Panc1 (cell line): ENCODE results near the gene ARL9. TPM values are rescaled to one million over a fixed set of nuclear protein-coding genes. Genes with fewer than 3 reads are reported as not detected.

Source experiments
- ATAC-seq: fragments of 200-7000 bp; cut with Tn5 transposase; 2 replicates; pipeline ENCODE4 v1.9.1; 2020; ENCODE audit warnings: mild to moderate bottlenecking, moderate library complexity
- BruUV-seq: library from RNA; stranded (reverse); fragments of 400-500 nt; replicated peaks from 2 replicates; lab custom pipeline; 2021; lab: Mats Ljungman, UMichigan
- CTCF ChIA-PET: fragments of 300-600 bp; sonication (Branson Sonifier 250); formaldehyde crosslinking; loops from one replicate; lab custom pipeline; 2022; ENCODE audit warnings: antibody characterized with exemption; lab: Charles Lee
- POLR2A ChIA-PET: fragments of 300-600 bp; sonication (Branson Sonifier 250); formaldehyde crosslinking; loops from one replicate; lab custom pipeline; 2022; ENCODE audit warnings: antibody characterized with exemption; lab: Charles Lee
- DNase-seq: peaks from one replicate; pipeline ENCODE4 v3.0.0-alpha.2; 2010; ENCODE audit warnings: low read depth, low spot score
- H3K27ac ChIP-seq: 2 replicates; pipeline ENCODE4 v1.5.1; 2011; ENCODE audit warnings: mild to moderate bottlenecking, low read length, inconsistent platforms
- H3K27me3 ChIP-seq: fragments of 200-500 bp; sonication (Bioruptor generic); 2 replicates; pipeline ENCODE4 v1.6.0; 2014; ENCODE audit warnings: low read length, inconsistent platforms; ENCODE audit not compliant: control insufficient read depth, insufficient read depth
- H3K36me3 ChIP-seq: fragments of 200-500 bp; sonication (Bioruptor generic); 2 replicates; pipeline ENCODE4 v1.5.1; 2014; ENCODE audit warnings: inconsistent platforms, mild to moderate bottlenecking, low read length, moderate library complexity; ENCODE audit not compliant: control insufficient read depth, insufficient read depth
- H3K4me1 ChIP-seq: 2 replicates; pipeline ENCODE4 v1.5.1; 2011; ENCODE audit warnings: inconsistent platforms, mild to moderate bottlenecking, low read length, moderate library complexity; ENCODE audit not compliant: control insufficient read depth, insufficient read depth
- H3K4me3 ChIP-seq, 2 experiments: 2 replicates each; pipeline ENCODE4 v1.5.1; 2011 to 2012; ENCODE audit warnings: low read depth in 2 of 2, low read length in 2 of 2, mild to moderate bottlenecking in 2 of 2, inconsistent platforms in 1 of 2, moderate library complexity in 1 of 2
- H3K9me3 ChIP-seq: fragments of 200-500 bp; sonication (Bioruptor generic); 2 replicates; pipeline ENCODE4 v1.5.1; 2014; ENCODE audit warnings: low read depth, mild to moderate bottlenecking, inconsistent platforms, low read length, moderate library complexity; ENCODE audit not compliant: control insufficient read depth, insufficient read depth
- POLR2AphosphoS5 ChIP-seq: IDR thresholded peaks from 2 replicates; pipeline ENCODE4 v1.6.1; 2012; ENCODE audit warnings: mild to moderate bottlenecking, low read depth, low read length, moderate library complexity
- REST ChIP-seq, 2 experiments: IDR thresholded peaks; 2 replicates each; pipeline ENCODE4 v1.6.1; 2011 to 2012; ENCODE audit warnings: low read depth in 2 of 2, control low read depth in 1 of 2, low read length in 1 of 2, mild to moderate bottlenecking in 1 of 2, moderate library complexity in 1 of 2; ENCODE audit not compliant: insufficient read depth in 1 of 2
- SIN3A ChIP-seq: IDR thresholded peaks from 2 replicates; pipeline ENCODE4 v1.6.1; 2012; ENCODE audit warnings: low read depth, mild to moderate bottlenecking, low read length, moderate library complexity, borderline replicate concordance; ENCODE audit not compliant: insufficient read depth
- TCF7L2 ChIP-seq: IDR thresholded peaks from 2 replicates; pipeline ENCODE4 v1.6.1; 2011; ENCODE audit warnings: mild to moderate bottlenecking, low read depth, low read length, inconsistent platforms
- in situ Hi-C: cut with HindIII; loops from 2 replicates; pipeline ENCODE4 v1.10.0; 2016; ENCODE audit warnings: low sequenced_read_pairs, low pct_unique_long_range_greater_than_20kb
- intact Hi-C: fragments of 100-400 bp; cut with micrococcal nuclease; formaldehyde crosslinking; loops from one replicate; pipeline ENCODE4 v1.10.0; 2022; ENCODE audit not compliant: unreplicated experiment
- total RNA-seq: library from RNA; stranded (reverse); gene quantifications from one replicate; pipeline ENCODE4 v1.2.1, GENCODE V29; 2021; ENCODE audit not compliant: unreplicated experiment
- TF ChIP-seq, protein P1 (sequence below): fragments of 450-650 bp; IDR thresholded peaks from 2 replicates; pipeline ENCODE4 v1.5.1; 2017; ENCODE audit warnings: mild to moderate bottlenecking

Gene ARL9
- total RNA-seq, 1 experiment from 2014 or later, result 0.41 TPM

DNA sequence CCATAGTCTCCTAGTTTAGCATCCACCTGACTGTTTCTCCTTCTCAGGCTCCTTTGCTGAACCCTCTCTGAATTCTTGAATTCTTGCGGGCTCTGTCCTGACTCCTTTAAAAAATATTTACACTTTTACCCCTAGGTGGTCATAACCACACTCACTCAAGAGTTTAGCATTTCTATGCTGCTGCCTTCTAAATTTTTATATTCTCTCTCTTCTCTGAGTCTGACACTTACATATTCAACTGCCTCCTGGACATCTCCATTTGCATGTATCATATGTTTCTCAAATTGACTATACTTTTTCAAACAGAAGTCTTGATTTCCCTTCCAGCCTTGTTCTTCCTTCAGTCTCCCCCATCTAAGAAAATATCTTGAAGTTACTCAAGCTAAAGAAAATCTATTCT is 31.6 kb downstream of the ARL9 start:
- no peaks in the 10 kb centered on the region for H3K9me3 ChIP-seq
- TF ChIP-seq TCF7L2, result no peak
- TF ChIP-seq, protein P1, sequence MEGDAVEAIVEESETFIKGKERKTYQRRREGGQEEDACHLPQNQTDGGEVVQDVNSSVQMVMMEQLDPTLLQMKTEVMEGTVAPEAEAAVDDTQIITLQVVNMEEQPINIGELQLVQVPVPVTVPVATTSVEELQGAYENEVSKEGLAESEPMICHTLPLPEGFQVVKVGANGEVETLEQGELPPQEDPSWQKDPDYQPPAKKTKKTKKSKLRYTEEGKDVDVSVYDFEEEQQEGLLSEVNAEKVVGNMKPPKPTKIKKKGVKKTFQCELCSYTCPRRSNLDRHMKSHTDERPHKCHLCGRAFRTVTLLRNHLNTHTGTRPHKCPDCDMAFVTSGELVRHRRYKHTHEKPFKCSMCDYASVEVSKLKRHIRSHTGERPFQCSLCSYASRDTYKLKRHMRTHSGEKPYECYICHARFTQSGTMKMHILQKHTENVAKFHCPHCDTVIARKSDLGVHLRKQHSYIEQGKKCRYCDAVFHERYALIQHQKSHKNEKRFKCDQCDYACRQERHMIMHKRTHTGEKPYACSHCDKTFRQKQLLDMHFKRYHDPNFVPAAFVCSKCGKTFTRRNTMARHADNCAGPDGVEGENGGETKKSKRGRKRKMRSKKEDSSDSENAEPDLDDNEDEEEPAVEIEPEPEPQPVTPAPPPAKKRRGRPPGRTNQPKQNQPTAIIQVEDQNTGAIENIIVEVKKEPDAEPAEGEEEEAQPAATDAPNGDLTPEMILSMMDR, result no peak
- no peak for TF ChIP-seq REST (IDR thresholded peaks at IDR 0.05; ENCODE audit: insufficient read depth in 1 of 2, low read depth in 2 of 2, low read length in 1 of 2)
- no peak for TF ChIP-seq SIN3A
- TF ChIP-seq POLR2AphosphoS5, result no peak
- H3K36me3 ChIP-seq, result no peaks in the 10 kb centered on the region
- no peaks in the 10 kb centered on the region for H3K4me1 ChIP-seq
- ChIA-PET CTCF (interaction anchor here (0.7 kb wide), 1 partner anchor 755 kb away, joined by 3 read pairs; no protein-coding TSS in a partner anchor), POLR2A (no interaction called here)
- no peak for ATAC-seq
- intact Hi-C loops, result no loop called here
- no peak overlapping the region for H3K27ac ChIP-seq
- no peak overlapping the region for H3K4me3 ChIP-seq
- DNase-seq, result no peak
- BruUV-seq, result no TSS peak
- in situ Hi-C loops, result no loop called here
- no peaks in the 10 kb centered on the region for H3K27me3 ChIP-seq

- no peaks in the 10 kb centered on the region for H3K9me3 ChIP-seq
- ChIA-PET POLR2A (no interaction called here), CTCF (no interaction called here)
- DNase-seq (no peak), ATAC-seq (no peak)
- intact Hi-C loops (no loop called here), in situ Hi-C loops (no loop called here)
- BruUV-seq, result no TSS peak
- TF ChIP-seq, protein P1, result no peak
- no peak for TF ChIP-seq SIN3A
- TF ChIP-seq TCF7L2, result no peak
- no peaks in the 10 kb centered on the region; the same call in 1 of the 2 replicates for H3K4me1 ChIP-seq
- no peaks in the 10 kb centered on the region for H3K36me3 ChIP-seq
- no peak overlapping the region for H3K4me3 ChIP-seq
- no peak overlapping the region for H3K27ac ChIP-seq
- no peaks in the 10 kb centered on the region for H3K27me3 ChIP-seq
These were observed 35.2 kb downstream of the ARL9 start for GRCh38 chr4:56540826-56541225.
